K562 (cell line): ENCODE results near the gene PPP1R14B. TPM values are rescaled to one million over a fixed set of nuclear protein-coding genes. Genes with fewer than 3 reads are reported as not detected.

ENCODE experiments used
- CC2D1A ChIP-seq: fragments of 450-650 bp; IDR thresholded peaks from 2 replicates; pipeline ENCODE4 v1.6.1; 2017; ENCODE audit warnings: mild to moderate bottlenecking
- CHAMP1 ChIP-seq: fragments of 450-650 bp; IDR thresholded peaks from 2 replicates; pipeline ENCODE4 v1.6.1; 2016; ENCODE audit warnings: mild to moderate bottlenecking
- DLX4 ChIP-seq: fragments of 250-450 bp; sonication (Bioruptor Pico); IDR thresholded peaks from 2 replicates; pipeline ENCODE4 v1.6.1; 2021; ENCODE audit warnings: mild to moderate bottlenecking
- EZH2 ChIP-seq: IDR thresholded peaks from 2 replicates; pipeline ENCODE4 v1.6.1; 2012; ENCODE audit warnings: low read depth, mild to moderate bottlenecking, inconsistent platforms, low read length, borderline replicate concordance
- FOXK2 ChIP-seq, 2 experiments: fragments of 450-650 bp; IDR thresholded peaks in 1 of 2; conservative IDR thresholded peaks in 1 of 2; 2 replicates each; pipeline ENCODE4 v1.6.1; 2016; ENCODE audit warnings: low read depth in 2 of 2, mild to moderate bottlenecking in 1 of 2
- HMG20B ChIP-seq: fragments of 250-450 bp; sonication (Bioruptor Pico); IDR thresholded peaks from 2 replicates; pipeline ENCODE4 v1.5.0; 2021; ENCODE audit warnings: mild to moderate bottlenecking
- IFI16 ChIP-seq: fragments of 250-450 bp; sonication (Bioruptor Pico); IDR thresholded peaks from 2 replicates; pipeline ENCODE4 v2.1.2; 2022; ENCODE audit warnings: mild to moderate bottlenecking, inconsistent platforms
- JUN ChIP-seq, 2 experiments: sonication (generic) in 1 of 2; formaldehyde crosslinking in 1 of 2; IDR thresholded peaks; 2 replicates each; pipeline versions ENCODE4 v1.6.1 to v1.8.0; 2012 to 2022; ENCODE audit warnings: borderline replicate concordance in 2 of 2, mild to moderate bottlenecking in 2 of 2, improper control_type of control experiment in 1 of 2, low read depth in 1 of 2, low read length in 1 of 2, missing genetic modification reagents in 1 of 2
- PTTG1 ChIP-seq: fragments of 450-650 bp; IDR thresholded peaks from 2 replicates; pipeline ENCODE4 v1.6.1; 2016; ENCODE audit warnings: low read depth, mild to moderate bottlenecking, missing genetic modification characterization, missing compliant biosample characterization
- REST ChIP-seq, 2 experiments: fragments of 450-650 bp; formaldehyde crosslinking in 1 of 2; IDR thresholded peaks; 2 replicates each; pipeline versions ENCODE4 v1.4.0 to v1.6.1; 2014 to 2020; ENCODE audit warnings: mild to moderate bottlenecking in 2 of 2, borderline replicate concordance in 1 of 2, low read depth in 1 of 2
- RUNX1 ChIP-seq: sonication (generic); IDR thresholded peaks from 2 replicates; pipeline ENCODE4 v1.6.1; 2016; ENCODE audit warnings: antibody characterized with exemption, low read depth
- SREBF2 ChIP-seq: sonication (generic); formaldehyde crosslinking; IDR thresholded peaks from 2 replicates; pipeline ENCODE4 v1.4.0; 2020; ENCODE audit warnings: mild to moderate bottlenecking, missing genetic modification reagents
- TARDBP ChIP-seq: fragments of 450-650 bp; IDR thresholded peaks from 2 replicates; pipeline ENCODE4 v1.6.1; 2016
- WHSC1 ChIP-seq: IDR thresholded peaks from one replicate; pipeline ENCODE4 v1.6.1; 2012; ENCODE audit warnings: low read length, control low read depth, inconsistent platforms
- ZNF347 ChIP-seq: fragments of 450-650 bp; formaldehyde crosslinking; IDR thresholded peaks from 2 replicates; pipeline ENCODE4 v1.4.0; 2020; ENCODE audit warnings: low read depth, mild to moderate bottlenecking, moderate library complexity
- ZNF778 ChIP-seq: fragments of 450-650 bp; formaldehyde crosslinking; IDR thresholded peaks from 2 replicates; pipeline ENCODE4 v1.4.0; 2020; ENCODE audit warnings: mild to moderate bottlenecking, moderate library complexity
- polyA plus RNA-seq, 8 experiments: library from polyadenylated mRNA; depleted of rRNA in 4 of 8; stranded (reverse) in 5 of 8; unstranded in 3 of 8; fragments of >200 nt; fragmentation: Nextera tagmentation in 2 of 8; fragmentation: Illumina TruSeq in 1 of 8; extraction: Ambion mirVana in 2 of 8; extraction: Trizol in 1 of 8; gene quantifications; 2 replicates each; pipeline versions ENCODE4 v1.2.1 to v1.2.3, GENCODE V29; 2011 to 2014; ENCODE audit warnings: inconsistent platforms in 1 of 8, missing spikeins in 1 of 8
- total RNA-seq, 7 experiments: library from RNA; depleted of rRNA in 6 of 7; stranded (reverse); fragments of >200 nt in 6 of 7; fragmentation: Illumina TruSeq in 2 of 7; extraction: Trizol in 2 of 7; gene quantifications; 2 replicates each; pipeline versions ENCODE4 v1.2.1 to v1.2.3, GENCODE V29; 2011 to 2021; ENCODE audit warnings: low replicate concordance in 1 of 7

The PPP1R14B gene
- total and polyA plus RNA-seq, 9 of the 15 experiments (the other 6 are each of a cell fraction or from before 2014, with no cell fraction given) = 7.7 to 566 (median 212) TPM

GRCh38 chr11:64207256-64208085 is 39.3 kb downstream of the PPP1R14B start (continued):
- TF ChIP-seq REST (IDR thresholded peaks at IDR 0.05; ENCODE audit: borderline replicate concordance) (no peak), REST (CRISPR knock-in tag; IDR thresholded peaks at IDR 0.05; ENCODE audit: low read depth) (no peak; the same call in 1 of the 2 replicates), IFI16 (CRISPR knock-in tag) (no peak), HMG20B (CRISPR knock-in tag) (no peak), ZNF778 (CRISPR knock-in tag) (no peak), CC2D1A (peak; percentile 9; the same call in 1 of the 2 replicates), WHSC1 (no peak), RUNX1 (no peak; the same call in 1 of the 2 replicates), DLX4 (CRISPR knock-in tag) (no peak), FOXK2 (conservative IDR thresholded peaks at IDR 0.05 in 1 of 2, IDR thresholded peaks at IDR 0.05 in 1 of 2; ENCODE audit: low read depth in 2 of 2) (no peak), JUN (IDR thresholded peaks at IDR 0.05; ENCODE audit: borderline replicate concordance, low read depth, low read length) (no peak), JUN (CRISPR knock-in tag; IDR thresholded peaks at IDR 0.05; ENCODE audit: borderline replicate concordance) (0 out of 2 replicates have a peak, but pooled peaks have one; percentile 55), EZH2 (no peak), TARDBP (no peak), ZNF347 (no peak), CHAMP1 (no peak), PTTG1 (tag) (no peak), SREBF2 (no peak)
